ENCODE results near the gene MZT2B. TPM values are rescaled to one million over a fixed set of nuclear protein-coding genes. Genes with fewer than 3 reads are reported as not detected.
"Not testable (repeated sequence)": the region's sequence is repeated elsewhere in the genome, so short reads cannot be mapped to it uniquely, and the experiment has no call there.

MZT2B gene
- total RNA-seq, 2 experiments from 2014 or later, result 474 to 617 TPM

DNA sequence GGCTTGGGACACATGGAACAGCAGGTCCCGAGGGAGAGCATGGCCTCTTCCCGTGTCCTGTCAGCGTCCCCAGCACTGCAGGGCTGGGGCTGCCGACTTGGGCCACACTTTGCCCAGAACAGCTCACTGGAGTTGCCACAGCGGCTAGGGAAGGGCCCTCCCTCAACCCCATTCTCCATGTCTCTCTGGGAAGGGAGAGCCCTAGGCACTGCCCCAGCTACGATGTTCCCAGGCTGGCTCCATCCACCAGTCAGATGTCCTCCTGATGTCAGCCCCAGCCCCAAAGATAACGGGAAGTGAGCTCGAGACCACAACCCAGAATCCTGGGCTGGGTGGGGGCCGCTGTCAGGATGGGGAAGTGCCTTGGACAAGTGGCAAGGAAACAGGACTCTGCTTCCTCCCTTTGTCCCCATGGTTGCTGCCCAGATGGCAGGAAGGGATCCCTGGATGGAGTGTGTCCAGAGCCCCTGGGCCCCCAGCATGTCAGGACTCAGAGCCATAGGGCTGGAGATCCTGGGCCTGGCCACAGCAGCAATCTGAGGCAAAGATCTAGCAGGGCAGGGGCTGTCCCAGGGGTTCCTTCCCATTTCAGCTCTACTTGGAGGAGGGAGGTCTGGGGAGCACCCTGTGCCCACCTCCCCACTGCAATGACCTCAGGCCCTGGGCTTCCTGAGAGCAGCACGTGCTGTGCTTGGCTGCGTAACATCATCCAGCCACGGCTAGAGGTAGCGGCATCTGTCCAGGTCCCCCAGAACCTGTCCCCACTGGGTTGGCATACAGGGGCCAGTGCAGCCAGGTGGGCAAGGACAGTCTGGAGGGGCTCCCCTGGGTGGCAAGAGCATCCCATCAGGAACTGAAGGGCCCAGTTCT lies 39.4 kb upstream of the MZT2B start:
- POLR2A ChIA-PET, result interaction anchor here (0.6 kb wide), 1 partner anchor 191 kb away, joined by 8 read pairs; no protein-coding TSS in a partner anchor
- H4K20me1 ChIP-seq (ENCODE audit: insufficient read depth, low read length); H3K9me2 ChIP-seq (ENCODE audit: insufficient read depth, low read length); H3K36me3 ChIP-seq (ENCODE audit: insufficient read depth, low read length); H2AFZ ChIP-seq (ENCODE audit: low read length); CTCF ChIA-PET (ENCODE audit: unreplicated experiment); H3K4me3 ChIP-seq (ENCODE audit: low read depth, low read length, poor library complexity, severe bottlenecking); BruUV-seq (replicated peaks); H3K79me2 ChIP-seq (ENCODE audit: insufficient read depth, low read depth, low read length); H3K9me3 ChIP-seq (ENCODE audit: low read length); H3K4me1 ChIP-seq (ENCODE audit: insufficient read depth, low read length, poor library complexity, severe bottlenecking); H3K27ac ChIP-seq (ENCODE audit: low read depth, low read length, poor library complexity, severe bottlenecking); DNase-seq (ENCODE audit: low spot score); intact Hi-C loops (cut with micrococcal nuclease; ENCODE audit: unreplicated experiment); H3K4me2 ChIP-seq (ENCODE audit: low read length): not testable (repeated sequence)

DNA sequence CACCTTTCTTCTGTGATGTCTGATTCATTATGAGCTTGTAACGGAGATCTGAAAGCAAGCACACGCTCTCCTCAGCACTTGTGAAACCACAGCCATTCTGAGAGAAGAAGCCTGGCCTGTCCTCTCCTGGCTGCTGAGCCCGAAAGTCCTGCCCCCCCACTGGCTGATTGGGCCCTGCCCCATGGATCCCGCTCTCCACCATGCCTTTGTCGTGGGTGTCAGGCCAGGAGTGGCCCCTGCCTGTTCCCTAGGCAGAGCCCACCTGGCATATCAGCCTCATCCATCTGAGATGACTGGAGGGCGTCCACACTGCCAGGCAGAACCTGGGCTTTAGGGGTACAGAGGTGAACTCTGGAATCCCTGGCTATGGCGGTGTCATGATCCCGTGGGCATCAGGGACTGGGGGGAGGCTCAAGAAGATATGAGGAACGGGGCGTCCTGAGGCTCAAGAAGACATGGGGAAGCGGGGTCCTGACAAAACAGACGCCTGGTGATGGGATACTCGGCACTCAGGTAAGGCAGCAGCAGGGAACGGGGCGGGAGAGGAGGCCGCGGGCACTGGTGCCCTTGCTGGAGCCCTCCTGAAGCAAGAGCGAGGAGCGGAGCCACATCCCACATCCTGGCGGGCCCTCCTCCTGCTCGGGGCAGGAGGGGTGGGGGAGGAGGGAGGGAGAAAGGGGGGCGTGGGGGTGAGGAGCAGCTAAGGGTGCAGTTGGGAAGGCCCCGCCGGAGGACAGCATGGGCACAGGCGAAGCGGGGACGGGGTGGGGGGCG lies 38.6 kb upstream of the MZT2B start:
- not testable (repeated sequence) for H3K79me2 ChIP-seq (ENCODE audit: insufficient read depth, low read depth, low read length); H3K4me3 ChIP-seq (ENCODE audit: low read depth, low read length, poor library complexity, severe bottlenecking); BruUV-seq (replicated peaks)

DNA sequence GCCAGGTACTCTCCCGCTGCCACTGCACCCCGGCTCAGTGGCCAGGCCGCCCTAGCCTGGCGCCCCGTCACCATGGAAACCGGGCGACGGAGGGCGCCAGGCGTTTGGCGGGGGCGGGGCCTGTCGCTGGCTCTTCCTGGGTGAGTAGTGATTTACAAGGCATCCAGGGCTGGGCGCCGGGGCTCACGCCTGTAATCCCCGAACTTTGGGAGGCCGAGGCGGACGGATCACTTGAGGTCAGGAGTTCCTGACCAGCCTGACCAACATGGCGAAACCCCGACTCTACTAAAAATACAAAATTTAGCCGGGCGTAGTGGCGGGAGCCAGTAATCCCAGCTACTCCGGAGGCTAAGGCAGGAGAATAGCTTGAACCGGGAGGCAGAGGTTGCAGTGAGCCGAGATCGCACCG lies 37.1 kb upstream of the MZT2B start, which contains the start of gene CCDC74B:
TSS of gene CCDC74B (minus strand) at position 107 of the 409 bp plus-strand sequence. CDS start 116 bp downstream, outside the sequence.
- POLR2A ChIA-PET, result interaction anchor here (1.2 kb wide), 1 partner anchor 11 kb away, joined by 3 read pairs; no protein-coding TSS in a partner anchor
- H3K27ac ChIP-seq (ENCODE audit: low read depth, low read length, poor library complexity, severe bottlenecking); H3K36me3 ChIP-seq (ENCODE audit: insufficient read depth, low read length); H4K20me1 ChIP-seq (ENCODE audit: insufficient read depth, low read length); H3K79me2 ChIP-seq (ENCODE audit: insufficient read depth, low read depth, low read length); BruUV-seq (replicated peaks); H3K9me3 ChIP-seq (ENCODE audit: low read length); CTCF ChIA-PET (ENCODE audit: unreplicated experiment); H3K9me2 ChIP-seq (ENCODE audit: insufficient read depth, low read length); H3K4me1 ChIP-seq (ENCODE audit: insufficient read depth, low read length, poor library complexity, severe bottlenecking): not testable (repeated sequence)
- Histone ChIP-seq H3K4me2 (ENCODE audit: low read length) (peak within 1 kb of the TSS; percentile 63), H2AFZ (ENCODE audit: low read length) (0 out of 2 replicates have a peak within 1 kb of the TSS, but pooled peaks have one; percentile 54), H3K4me3 (ENCODE audit: low read depth, low read length, poor library complexity, severe bottlenecking) (peak within 1 kb of the TSS; percentile 58)
- DNase-seq (ENCODE audit: low spot score), result peak; percentile 47
- intact Hi-C loops (cut with micrococcal nuclease; ENCODE audit: unreplicated experiment), result loop anchor here (5.0 kb wide), 1 partner anchor 37 kb away; the partner anchor contains the start of genes MZT2B and SMPD4

More for the DNA sequence above, 38.6 kb upstream of the MZT2B start:
- CTCF ChIA-PET (ENCODE audit: unreplicated experiment); DNase-seq (ENCODE audit: low spot score); H3K4me2 ChIP-seq (ENCODE audit: low read length); H4K20me1 ChIP-seq (ENCODE audit: insufficient read depth, low read length); H3K9me3 ChIP-seq (ENCODE audit: low read length); POLR2A ChIA-PET; H3K27ac ChIP-seq (ENCODE audit: low read depth, low read length, poor library complexity, severe bottlenecking); H3K4me1 ChIP-seq (ENCODE audit: insufficient read depth, low read length, poor library complexity, severe bottlenecking); H2AFZ ChIP-seq (ENCODE audit: low read length); intact Hi-C loops (cut with micrococcal nuclease; ENCODE audit: unreplicated experiment); H3K36me3 ChIP-seq (ENCODE audit: insufficient read depth, low read length); H3K9me2 ChIP-seq (ENCODE audit: insufficient read depth, low read length): not testable (repeated sequence)

DNA sequence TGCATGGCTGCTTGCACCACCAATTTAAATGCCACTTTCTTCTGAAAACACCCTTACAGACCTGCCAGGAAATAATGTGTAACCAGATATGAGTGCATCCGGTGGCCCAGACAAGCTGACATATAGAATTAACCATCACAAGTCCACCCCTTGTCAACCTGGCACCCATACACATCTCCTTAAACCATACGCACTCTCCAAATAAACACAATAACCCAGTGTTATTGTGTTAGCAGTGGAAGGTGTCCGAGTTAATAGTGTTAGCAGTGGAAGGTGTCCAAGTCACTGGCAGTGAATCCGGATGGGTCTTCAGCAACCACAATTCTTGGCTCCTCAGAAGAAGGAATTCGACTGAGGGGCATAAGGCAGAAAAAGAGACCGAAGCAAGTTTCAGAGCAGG lies 33.5 kb upstream of the MZT2B start:
- H3K4me1 ChIP-seq (ENCODE audit: insufficient read depth, low read length, poor library complexity, severe bottlenecking); H3K79me2 ChIP-seq (ENCODE audit: insufficient read depth, low read depth, low read length); CTCF ChIA-PET (ENCODE audit: unreplicated experiment); H4K20me1 ChIP-seq (ENCODE audit: insufficient read depth, low read length); DNase-seq (ENCODE audit: low spot score); H2AFZ ChIP-seq (ENCODE audit: low read length); H3K9me2 ChIP-seq (ENCODE audit: insufficient read depth, low read length); H3K4me3 ChIP-seq (ENCODE audit: low read depth, low read length, poor library complexity, severe bottlenecking); H3K4me2 ChIP-seq (ENCODE audit: low read length); H3K9me3 ChIP-seq (ENCODE audit: low read length); BruUV-seq (replicated peaks); H3K27ac ChIP-seq (ENCODE audit: low read depth, low read length, poor library complexity, severe bottlenecking): not testable (repeated sequence)
- intact Hi-C loops (cut with micrococcal nuclease; ENCODE audit: unreplicated experiment), result loop anchor here (5.0 kb wide), 1 partner anchor 34 kb away; the partner anchor contains the start of genes MZT2B and SMPD4
- peaks cover 11% of the 10 kb centered on the region for H3K36me3 ChIP-seq (ENCODE audit: insufficient read depth, low read length)
- POLR2A ChIA-PET, result interaction anchor here (0.5 kb wide), 1 partner anchor 33 kb away, joined by 3 read pairs; the partner anchor contains the start of gene SMPD4
